Mucosa of descending colon (tissue), 3 donors: ENCODE results near the gene HDC. TPM values are rescaled to one million over a fixed set of nuclear protein-coding genes. Genes with fewer than 3 reads are reported as not detected.

Experiments
- ATAC-seq: fragments of 200-7000 bp; cut with Tn5 transposase; one replicate; pipeline ENCODE4 v1.9.1; 2020; ENCODE audit warnings: mild to moderate bottlenecking, moderate library complexity
- DNase-seq, 3 donors: peaks; one replicate each; pipeline ENCODE4 v3.0.0-alpha.2; 2020
- H3K36me3 ChIP-seq: fragments of 200-600 bp; one replicate; pipeline ENCODE4 v1.8.0; 2021; ENCODE audit warnings: low read depth, mild to moderate bottlenecking
- H3K4me1 ChIP-seq: fragments of 200-600 bp; one replicate; pipeline ENCODE4 v1.8.0; 2021; ENCODE audit warnings: low read depth, mild to moderate bottlenecking
- H3K4me3 ChIP-seq: fragments of 200-600 bp; one replicate; pipeline ENCODE4 v1.8.0; 2021; ENCODE audit warnings: mild to moderate bottlenecking
- H3K9me3 ChIP-seq: fragments of 200-600 bp; one replicate; pipeline ENCODE4 v1.8.0; 2021; ENCODE audit warnings: mild to moderate bottlenecking
- CTCF ChIP-seq: fragments of 200-600 bp; IDR thresholded peaks from one replicate; pipeline ENCODE4 v1.8.0; 2022; ENCODE audit warnings: antibody characterized with exemption, mild to moderate bottlenecking
- intact Hi-C, 2 donors: fragments of 100-400 bp; cut with DNase I in 1 of 2; cut with micrococcal nuclease in 1 of 2; formaldehyde crosslinking; loops; one replicate each; pipeline versions ENCODE4 v1.11.0 to v1.11.1; 2022; cut with DNase I, micrococcal nuclease
- total RNA-seq, 3 donors: library from RNA; stranded (reverse); fragmentation: NEBNext Ultra II Directional in 2 of 3; extraction: Animal tissue kit (Norgen Biotek cat#: 25700) in 2 of 3; gene quantifications; one replicate each; pipeline versions ENCODE4 v1.2.1 to v1.2.4, GENCODE V29; 2021 to 2023
- donor health status: DM: no; HTN: no; CAD: no; lungs with moderate emphysema.
- donor health status: DM: no; HTN: no; CAD: no.
- donor health status: DM: no; HTN: yes; CAD: no.

The HDC gene
- total RNA-seq, 3 donors from 2014 or later, result 0.52 to 5.0 (median 4.9) TPM

- H3K4me1 ChIP-seq, result no peaks in the 10 kb centered on the region
- no peak for ATAC-seq
- no peaks in the 10 kb centered on the region for H3K36me3 ChIP-seq
- H3K9me3 ChIP-seq, result no peaks in the 10 kb centered on the region
- DNase-seq, result no peak
- no peak for TF ChIP-seq CTCF
- intact Hi-C loops, result no loop called here
- H3K4me3 ChIP-seq, result no peak overlapping the region
Measured at GRCh38 chr15:50298340-50298739, 32.8 kb upstream of the HDC start.

- ATAC-seq, result no peak
- DNase-seq, result no peak
Measured at GRCh38 chr15:50295966-50296365, 30.4 kb upstream of the HDC start.

GRCh38 chr15:50289749-50290148, 24.2 kb upstream of the HDC start:
- no peak for TF ChIP-seq CTCF
- Histone ChIP-seq H3K4me3 (no peak overlapping the region), H3K36me3 (no peaks in the 10 kb centered on the region), H3K4me1 (no peaks in the 10 kb centered on the region), H3K9me3 (no peaks in the 10 kb centered on the region)
- intact Hi-C loops, result no loop called here
- ATAC-seq (no peak), DNase-seq (no peak)

More at GRCh38 chr15:50295966-50296365, 30.4 kb upstream of the HDC start:
- Histone ChIP-seq H3K4me3 (no peak overlapping the region), H3K4me1 (no peaks in the 10 kb centered on the region), H3K36me3 (no peaks in the 10 kb centered on the region), H3K9me3 (no peaks in the 10 kb centered on the region)
- no peak for TF ChIP-seq CTCF
- intact Hi-C loops, result no loop called here

- ATAC-seq (no peak), DNase-seq (no peak)
- intact Hi-C loops, result no loop called here
- H3K36me3 ChIP-seq, result no peaks in the 10 kb centered on the region
- no peaks in the 10 kb centered on the region for H3K4me1 ChIP-seq
- no peaks in the 10 kb centered on the region for H3K9me3 ChIP-seq
- no peak overlapping the region for H3K4me3 ChIP-seq
- no peak for TF ChIP-seq CTCF
Measured at GRCh38 chr15:50287324-50288116, 22.0 kb upstream of the HDC start.

GRCh38 chr15:50281427-50281826, 15.9 kb upstream of the HDC start:
- H3K4me3 ChIP-seq, result no peak overlapping the region
- H3K36me3 ChIP-seq, result no peaks in the 10 kb centered on the region
- ATAC-seq (no peak), DNase-seq (no peak)
- intact Hi-C loops, result no loop called here
- H3K4me1 ChIP-seq, result no peaks in the 10 kb centered on the region
- no peaks in the 10 kb centered on the region for H3K9me3 ChIP-seq
- TF ChIP-seq CTCF, result no peak

GRCh38 chr15:50280271-50280670, 14.7 kb upstream of the HDC start:
- Histone ChIP-seq H3K36me3 (no peaks in the 10 kb centered on the region), H3K4me1 (no peaks in the 10 kb centered on the region), H3K4me3 (no peak overlapping the region), H3K9me3 (no peaks in the 10 kb centered on the region)
- intact Hi-C loops, result no loop called here
- TF ChIP-seq CTCF, result no peak
- DNase-seq (no peak), ATAC-seq (no peak)
